Calu3 (cell line): ENCODE measurements around the gene IGSF6. TPM values are rescaled to one million over a fixed set of nuclear protein-coding genes. Genes with fewer than 3 reads are reported as not detected.

ENCODE experiments used
- BruUV-seq: library from RNA; stranded (reverse); fragments of 400-500 nt; replicated peaks from 2 replicates; lab custom pipeline; 2021; lab: Mats Ljungman, UMichigan
- CTCF ChIA-PET: fragments of 300-600 bp; sonication (Branson Sonifier 250); formaldehyde crosslinking; loops from one replicate; lab custom pipeline; 2022; ENCODE audit warnings: antibody characterized with exemption; lab: Charles Lee
- DNase-seq: peaks from one replicate; pipeline ENCODE4 v3.0.0; 2022
- H3K27ac Mint-ChIP-seq: one replicate; pipeline ENCODE4 v1.8.0; 2022; ENCODE audit warnings: mixed read lengths; ENCODE audit not compliant: unreplicated experiment
- H3K27me3 Mint-ChIP-seq: one replicate; pipeline ENCODE4 v1.8.0; 2022; ENCODE audit warnings: mixed read lengths; ENCODE audit not compliant: unreplicated experiment
- H3K36me3 Mint-ChIP-seq: one replicate; pipeline ENCODE4 v1.8.0; 2022; ENCODE audit warnings: mild to moderate bottlenecking, moderate library complexity, mixed read lengths; ENCODE audit not compliant: insufficient read depth, unreplicated experiment
- H3K4me1 Mint-ChIP-seq: one replicate; pipeline ENCODE4 v1.8.0; 2022; ENCODE audit warnings: mild to moderate bottlenecking, low read depth, mixed read lengths; ENCODE audit not compliant: unreplicated experiment
- H3K4me3 Mint-ChIP-seq: one replicate; pipeline ENCODE4 v1.8.0; 2022; ENCODE audit warnings: mild to moderate bottlenecking, low read depth, moderate library complexity, mixed read lengths; ENCODE audit not compliant: unreplicated experiment
- H3K9me3 Mint-ChIP-seq: one replicate; pipeline ENCODE4 v1.8.0; 2022; ENCODE audit warnings: low read depth, mixed read lengths; ENCODE audit not compliant: unreplicated experiment
- intact Hi-C: fragments of 100-400 bp; cut with micrococcal nuclease; formaldehyde crosslinking; loops from one replicate; pipeline ENCODE4 v1.10.0; 2022; ENCODE audit not compliant: unreplicated experiment
- total RNA-seq: library from RNA; stranded (reverse); gene quantifications from 2 replicates; pipeline ENCODE4 v1.2.3, GENCODE V29; 2022
- TF ChIP-seq, protein P1 (sequence below): fragments of 200-600 bp; IDR thresholded peaks from one replicate; pipeline ENCODE4 v1.8.0; 2022; ENCODE audit warnings: antibody characterized with exemption; ENCODE audit not compliant: unreplicated experiment

The IGSF6 gene
- total RNA-seq, 1 experiment from 2014 or later: not detected

DNA sequence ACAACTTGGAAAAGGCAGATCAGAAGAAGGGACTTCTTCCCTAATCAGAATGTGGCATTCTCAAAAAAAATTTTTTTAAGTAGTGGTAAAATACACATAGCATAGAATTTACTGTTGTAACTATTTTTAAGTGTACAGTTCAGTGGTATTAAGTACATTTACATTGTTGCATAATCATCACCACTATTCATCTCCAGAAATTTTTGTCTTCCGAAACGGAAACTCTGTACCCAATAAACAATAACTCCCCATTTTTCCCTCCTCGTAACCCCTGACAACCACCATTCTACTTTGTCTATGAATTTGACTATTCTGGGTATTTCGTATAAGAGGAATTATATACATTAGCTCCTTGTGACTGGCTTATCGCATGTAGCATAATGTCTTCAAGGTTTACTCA is 34.1 kb downstream of the IGSF6 start:
- H3K27ac Mint-ChIP-seq: no peak overlapping the region
- TF ChIP-seq, protein P1, sequence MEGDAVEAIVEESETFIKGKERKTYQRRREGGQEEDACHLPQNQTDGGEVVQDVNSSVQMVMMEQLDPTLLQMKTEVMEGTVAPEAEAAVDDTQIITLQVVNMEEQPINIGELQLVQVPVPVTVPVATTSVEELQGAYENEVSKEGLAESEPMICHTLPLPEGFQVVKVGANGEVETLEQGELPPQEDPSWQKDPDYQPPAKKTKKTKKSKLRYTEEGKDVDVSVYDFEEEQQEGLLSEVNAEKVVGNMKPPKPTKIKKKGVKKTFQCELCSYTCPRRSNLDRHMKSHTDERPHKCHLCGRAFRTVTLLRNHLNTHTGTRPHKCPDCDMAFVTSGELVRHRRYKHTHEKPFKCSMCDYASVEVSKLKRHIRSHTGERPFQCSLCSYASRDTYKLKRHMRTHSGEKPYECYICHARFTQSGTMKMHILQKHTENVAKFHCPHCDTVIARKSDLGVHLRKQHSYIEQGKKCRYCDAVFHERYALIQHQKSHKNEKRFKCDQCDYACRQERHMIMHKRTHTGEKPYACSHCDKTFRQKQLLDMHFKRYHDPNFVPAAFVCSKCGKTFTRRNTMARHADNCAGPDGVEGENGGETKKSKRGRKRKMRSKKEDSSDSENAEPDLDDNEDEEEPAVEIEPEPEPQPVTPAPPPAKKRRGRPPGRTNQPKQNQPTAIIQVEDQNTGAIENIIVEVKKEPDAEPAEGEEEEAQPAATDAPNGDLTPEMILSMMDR: no peak
- intact Hi-C loops: no loop called here
- no TSS peak for BruUV-seq
- H3K36me3 Mint-ChIP-seq: peaks cover 14% of the 10 kb centered on the region
- H3K9me3 Mint-ChIP-seq: no peaks in the 10 kb centered on the region
- CTCF ChIA-PET: interaction anchor here (0.6 kb wide), 1 partner anchor 582 kb away, joined by 3 read pairs; no protein-coding TSS in a partner anchor
- DNase-seq: no peak
- no peak overlapping the region for H3K4me3 Mint-ChIP-seq
- H3K4me1 Mint-ChIP-seq: no peaks in the 10 kb centered on the region
- H3K27me3 Mint-ChIP-seq: no peaks in the 10 kb centered on the region

DNA sequence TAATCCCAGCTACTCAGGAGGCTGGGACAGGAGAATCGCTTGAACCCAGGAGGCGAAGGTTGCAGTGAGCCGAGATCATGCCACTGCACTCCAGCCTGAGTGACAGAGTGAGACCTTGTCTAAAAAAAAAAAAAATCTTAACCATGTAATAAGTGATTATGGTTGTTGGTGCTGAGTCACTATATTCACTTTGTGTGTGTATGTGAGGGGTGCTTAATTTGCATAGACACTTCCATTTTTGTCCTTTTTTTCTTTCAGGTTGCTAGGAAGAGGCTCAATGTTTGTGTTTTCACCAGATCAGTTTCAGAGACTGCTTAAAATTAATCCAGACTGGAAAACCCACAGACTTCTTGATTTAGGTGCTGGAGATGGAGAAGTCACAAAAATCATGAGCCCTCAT is 34.8 kb downstream of the IGSF6 start:
- no peak for DNase-seq
- no peak overlapping the region for H3K27ac Mint-ChIP-seq
- BruUV-seq: no TSS peak
- H3K9me3 Mint-ChIP-seq: no peaks in the 10 kb centered on the region
- no peaks in the 10 kb centered on the region for H3K27me3 Mint-ChIP-seq
- intact Hi-C loops: no loop called here
- no peak overlapping the region for H3K4me3 Mint-ChIP-seq
- no peaks in the 10 kb centered on the region for H3K4me1 Mint-ChIP-seq
- TF ChIP-seq, protein P1: no peak
- CTCF ChIA-PET: no interaction called here
- H3K36me3 Mint-ChIP-seq: peaks cover 14% of the 10 kb centered on the region

DNA sequence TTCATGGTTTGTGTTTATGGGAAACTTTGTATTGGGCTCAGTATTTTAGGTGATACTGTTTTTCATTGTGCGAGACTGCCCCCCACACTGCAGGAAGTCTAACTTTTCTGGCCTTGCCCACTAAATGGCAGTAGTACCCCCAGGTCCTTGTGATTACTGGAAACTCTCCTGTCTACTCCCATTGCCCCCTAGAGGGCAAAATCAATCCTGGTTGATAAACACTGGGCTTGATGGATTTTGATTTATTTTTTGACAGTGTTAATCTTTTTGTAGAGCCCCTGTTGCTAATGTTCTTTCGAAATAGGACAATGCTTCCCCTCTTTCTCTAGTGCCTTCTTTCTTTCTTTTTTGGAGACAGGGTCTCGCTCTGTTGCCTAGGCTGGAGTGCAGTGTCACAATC is 37.5 kb downstream of the IGSF6 start:
- H3K27ac Mint-ChIP-seq: no peak overlapping the region
- peaks cover 14% of the 10 kb centered on the region for H3K36me3 Mint-ChIP-seq
- TF ChIP-seq, protein P1: peak; percentile 26
- H3K4me1 Mint-ChIP-seq: peaks cover 23% of the 10 kb centered on the region
- CTCF ChIA-PET: interaction anchor here (1.9 kb wide), 1 partner anchor 10 kb away, joined by 5 read pairs; no protein-coding TSS in a partner anchor
- no TSS peak for BruUV-seq
- no peak overlapping the region for H3K4me3 Mint-ChIP-seq
- no peaks in the 10 kb centered on the region for H3K27me3 Mint-ChIP-seq
- DNase-seq: no peak
- intact Hi-C loops: no loop called here
- no peaks in the 10 kb centered on the region for H3K9me3 Mint-ChIP-seq

DNA sequence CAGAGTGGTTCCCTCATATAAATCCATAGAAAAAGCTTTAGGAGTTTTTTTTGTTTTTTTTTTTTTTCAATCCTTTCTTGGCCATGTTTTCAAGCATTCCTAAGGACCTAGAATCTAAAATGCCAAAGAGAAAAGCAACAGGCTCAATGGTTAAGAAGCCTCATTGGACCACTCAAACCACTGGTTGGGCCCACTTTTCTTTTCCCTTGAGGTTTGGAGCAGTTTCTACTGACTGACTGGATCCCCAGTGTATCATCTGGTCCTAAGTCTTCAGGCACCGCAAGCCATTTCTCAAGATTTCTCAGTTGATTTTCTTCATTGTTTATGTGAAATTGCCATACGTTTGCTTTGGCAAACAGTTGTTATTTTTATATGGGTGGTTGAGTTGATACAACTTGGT is 38.6 kb downstream of the IGSF6 start:
- no peak for DNase-seq
- Mint-ChIP-seq H3K27me3 (no peaks in the 10 kb centered on the region), H3K4me3 (no peak overlapping the region), H3K9me3 (no peaks in the 10 kb centered on the region), H3K36me3 (peaks cover 12% of the 10 kb centered on the region), H3K4me1 (peaks cover 33% of the 10 kb centered on the region), H3K27ac (no peak overlapping the region)
- BruUV-seq: no TSS peak
- CTCF ChIA-PET: interaction anchor here (1.9 kb wide), 1 partner anchor 11 kb away, joined by 5 read pairs; no protein-coding TSS in a partner anchor
- TF ChIP-seq, protein P1: no peak
- intact Hi-C loops: no loop called here
